NCI-H226 (cell line): ENCODE data around the gene ADARB1.
"Not testable (repeated sequence)": the region's sequence is repeated elsewhere in the genome, so short reads cannot be mapped to it uniquely, and the experiment has no call there.

Experiments
- DNase-seq: peaks from one replicate; pipeline ENCODE4 v3.0.0-alpha.2; 2015

The ADARB1 gene

DNA sequence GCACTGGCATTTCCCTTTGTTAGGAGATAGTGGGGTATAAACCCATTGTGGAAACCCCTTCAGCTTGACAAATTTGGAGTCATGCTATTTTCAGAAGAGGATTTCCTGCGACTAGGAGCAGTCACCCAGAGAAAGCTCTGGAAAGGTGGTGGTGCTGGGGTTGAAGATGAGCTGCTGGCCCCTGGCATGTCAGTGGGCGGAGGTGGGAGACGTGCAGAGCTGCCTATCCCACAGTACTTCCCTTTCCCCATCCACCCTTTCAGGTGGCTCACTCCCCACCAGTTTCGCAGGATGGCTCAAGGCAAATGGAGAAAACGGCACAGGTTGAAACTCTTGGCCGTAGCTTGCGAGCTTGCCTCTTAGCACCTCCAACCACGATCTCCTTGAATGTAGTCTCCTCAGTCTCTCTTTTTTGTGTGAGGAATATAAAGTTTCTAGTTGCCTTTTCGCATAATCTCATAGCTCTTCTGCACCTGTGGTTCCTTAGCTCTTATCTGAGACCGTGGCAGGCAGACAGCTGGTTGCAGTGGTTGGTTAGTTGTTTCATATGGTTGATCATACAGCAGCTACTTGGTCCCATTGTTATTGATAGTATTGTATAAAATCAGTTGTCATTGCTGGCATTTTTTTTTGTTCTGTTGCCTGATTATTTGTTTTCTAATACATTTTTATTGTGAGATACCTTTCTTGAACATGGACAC is 48.2 kb downstream of the ADARB1 start:
- no peak for DNase-seq

DNA sequence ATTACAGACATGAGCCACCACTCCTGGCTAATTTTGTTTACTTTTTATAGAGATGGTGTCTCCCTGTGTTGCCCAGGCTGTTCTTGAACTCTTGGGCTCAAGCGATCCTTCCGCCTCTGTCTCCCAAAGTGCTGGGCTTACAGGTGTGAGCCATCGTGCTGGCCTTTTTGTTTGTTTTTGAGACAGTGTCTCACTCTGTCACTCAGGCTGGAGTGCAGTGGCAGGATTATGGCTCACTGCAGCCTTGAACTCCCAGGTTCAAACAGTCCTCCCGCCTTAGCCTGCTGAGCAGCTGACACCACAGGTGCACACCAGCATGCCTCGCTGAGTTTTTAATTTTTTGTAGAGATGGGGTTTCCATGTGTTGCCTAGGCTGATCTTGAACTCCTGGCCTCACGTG is 49.1 kb downstream of the ADARB1 start:
- no peak for DNase-seq

DNA sequence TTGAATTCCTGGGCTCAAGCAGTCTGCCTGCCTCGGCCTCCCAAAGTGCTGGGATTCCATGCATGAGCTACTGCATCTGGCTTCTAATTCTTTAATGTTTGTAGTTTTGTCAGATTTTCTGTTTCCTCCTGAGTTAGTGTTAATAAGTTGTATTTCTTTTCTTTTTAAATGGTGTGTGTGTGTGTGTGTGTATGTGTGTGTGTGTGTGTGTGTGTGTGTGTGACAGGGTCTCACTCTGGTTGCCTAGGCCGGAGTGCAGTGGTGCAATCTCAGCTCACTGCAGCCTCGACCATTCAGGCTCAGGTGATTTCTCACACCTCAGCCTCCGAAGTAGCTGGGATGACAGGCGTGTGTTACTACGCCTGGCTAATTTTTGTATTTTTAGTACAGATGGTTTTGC is 50.2 kb downstream of the ADARB1 start:
- DNase-seq = no peak

DNA sequence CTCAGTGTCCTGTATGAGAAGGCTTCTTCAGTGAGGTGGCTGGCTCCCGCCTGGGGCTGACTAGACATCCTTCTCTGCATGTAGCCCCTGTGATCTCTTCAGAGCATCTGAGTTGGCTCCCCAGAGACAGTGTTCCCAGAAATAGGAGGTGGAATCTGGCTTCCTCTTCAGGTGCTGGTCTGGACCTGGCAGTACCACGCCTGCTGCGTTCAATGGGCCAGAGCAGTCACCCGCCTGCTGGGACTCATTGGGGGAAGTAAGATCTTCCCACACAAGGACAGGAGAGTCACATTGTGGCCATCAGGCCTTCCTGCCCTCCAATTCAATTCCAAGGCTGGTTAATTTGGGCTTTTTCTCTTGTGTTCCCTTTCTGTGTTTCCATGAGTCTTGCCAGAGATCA is 51.0 kb downstream of the ADARB1 start:
- no peak for DNase-seq

DNA sequence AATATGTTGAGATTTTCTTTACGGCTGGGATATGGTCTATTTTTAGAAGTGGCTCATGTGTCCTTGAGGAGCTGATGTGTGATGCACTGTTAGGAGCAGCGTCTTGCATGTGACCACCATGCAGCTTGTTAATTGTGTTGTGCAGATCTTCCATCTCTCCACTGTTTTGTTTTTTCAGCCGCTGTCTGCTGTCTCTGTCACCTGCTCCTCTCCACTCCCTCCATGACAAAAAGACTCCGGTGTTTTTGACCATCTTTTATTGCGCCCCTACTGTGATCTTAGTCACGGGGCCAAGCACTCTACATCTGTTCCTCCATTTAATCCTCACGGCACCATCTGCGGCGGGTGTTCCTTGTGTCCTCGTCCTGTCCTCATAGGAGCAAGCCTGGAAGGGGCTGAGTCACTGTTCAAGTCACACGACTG is 51.8 kb downstream of the ADARB1 start:
- no peak for DNase-seq

DNA sequence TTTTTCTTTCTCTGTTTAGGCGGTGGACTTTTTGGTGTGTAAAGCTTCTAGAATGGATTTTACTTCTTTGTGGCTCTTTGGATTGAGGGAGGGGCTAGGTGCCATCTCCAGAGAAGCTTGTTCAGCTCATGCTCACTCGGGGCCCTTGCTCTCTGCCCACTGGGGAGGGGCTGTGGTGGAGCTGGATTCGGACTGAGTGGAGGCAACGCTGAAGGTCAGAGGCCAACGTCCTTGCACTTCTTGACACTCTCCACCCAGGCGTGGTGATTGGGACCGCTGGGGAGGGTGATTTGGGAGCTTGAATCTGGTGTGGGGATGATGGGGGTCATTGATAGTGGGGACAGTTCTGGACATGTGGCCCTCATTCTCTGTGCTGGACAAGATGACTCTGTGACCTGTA is 52.6 kb downstream of the ADARB1 start:
- DNase-seq = no peak

DNA sequence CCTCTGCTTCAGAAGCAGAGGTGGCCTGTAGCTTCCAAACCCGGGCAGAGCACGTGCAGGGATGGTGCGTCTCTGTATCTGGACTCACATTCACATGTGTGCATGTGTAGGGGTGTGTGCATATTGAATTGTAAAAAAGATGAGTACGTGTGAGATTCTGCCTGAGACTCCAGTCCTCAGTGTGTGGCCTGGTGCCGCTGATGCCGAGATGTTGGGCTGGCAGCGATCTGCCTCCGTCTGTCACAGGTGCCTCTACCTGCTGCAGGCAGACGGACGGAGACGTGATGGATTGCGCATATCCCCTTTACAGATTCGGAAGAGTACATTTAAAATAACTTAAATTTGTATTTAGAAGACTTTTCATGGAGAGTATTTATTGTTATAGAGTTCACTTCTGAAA is 53.6 kb downstream of the ADARB1 start:
- DNase-seq = no peak

DNA sequence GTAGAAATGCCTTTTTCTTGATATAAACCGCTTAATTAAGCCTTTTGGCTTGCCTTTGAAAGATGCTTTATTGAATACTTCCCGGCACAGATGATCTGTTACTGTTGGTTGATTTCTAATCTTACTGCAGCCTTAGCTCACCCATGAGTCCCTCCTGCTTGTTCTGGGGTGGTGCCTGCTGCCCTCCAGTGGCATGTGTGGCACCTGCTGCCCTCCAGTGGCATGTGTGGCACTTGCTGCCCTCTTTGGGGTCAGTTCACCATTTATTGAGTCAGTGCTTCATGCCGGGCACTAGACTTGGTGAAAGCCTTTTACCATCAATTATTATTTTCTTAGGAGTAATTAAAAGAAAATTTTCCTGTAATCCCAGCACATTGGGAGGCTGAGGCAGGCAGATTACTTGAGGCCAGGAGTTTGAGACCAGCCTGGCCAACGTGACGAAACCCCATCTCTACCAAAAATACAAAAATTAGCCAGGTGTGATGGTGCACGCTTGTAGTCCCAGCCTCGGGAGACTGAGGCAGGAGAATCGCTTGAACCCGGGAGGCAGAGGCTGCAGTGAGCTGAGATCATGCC is 54.3 kb downstream of the ADARB1 start:
- peak; percentile 56 for DNase-seq

DNA sequence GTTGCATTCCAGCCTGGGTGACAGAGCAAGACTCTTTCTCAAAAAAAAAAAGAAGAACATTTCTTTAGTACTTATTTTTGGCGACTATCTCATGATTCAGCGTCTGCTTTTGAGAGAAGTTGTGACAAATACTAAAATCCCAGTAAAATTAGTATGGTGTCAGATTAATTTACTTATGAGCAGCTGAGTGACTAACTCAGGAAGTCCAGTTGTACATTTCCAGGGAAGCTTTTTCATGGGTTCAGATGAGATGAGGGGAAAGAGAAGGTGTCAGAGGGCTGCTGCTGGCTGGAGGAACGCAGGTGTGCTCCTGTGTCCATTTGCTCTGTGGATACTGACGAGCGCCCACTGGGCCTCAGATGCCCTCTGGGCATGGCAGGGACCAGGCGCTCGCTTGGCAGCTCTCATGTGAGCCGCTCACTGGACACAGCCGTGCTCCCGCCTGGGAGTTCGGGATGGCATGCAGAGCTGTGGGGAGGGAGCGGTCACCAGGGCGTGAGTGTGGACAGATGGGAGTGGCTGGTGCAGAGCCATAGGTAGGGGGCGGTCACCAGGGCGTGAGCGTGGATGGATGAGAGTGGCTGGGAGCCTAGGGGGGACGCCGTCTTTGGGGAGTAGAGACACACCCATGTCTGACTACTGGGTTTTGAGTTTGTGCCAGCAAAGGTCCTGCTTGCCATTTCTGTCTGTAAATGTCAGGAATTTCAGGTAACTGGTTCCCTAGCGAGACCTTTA is 55.0 kb downstream of the ADARB1 start:
- peak; percentile 82 for DNase-seq

DNA sequence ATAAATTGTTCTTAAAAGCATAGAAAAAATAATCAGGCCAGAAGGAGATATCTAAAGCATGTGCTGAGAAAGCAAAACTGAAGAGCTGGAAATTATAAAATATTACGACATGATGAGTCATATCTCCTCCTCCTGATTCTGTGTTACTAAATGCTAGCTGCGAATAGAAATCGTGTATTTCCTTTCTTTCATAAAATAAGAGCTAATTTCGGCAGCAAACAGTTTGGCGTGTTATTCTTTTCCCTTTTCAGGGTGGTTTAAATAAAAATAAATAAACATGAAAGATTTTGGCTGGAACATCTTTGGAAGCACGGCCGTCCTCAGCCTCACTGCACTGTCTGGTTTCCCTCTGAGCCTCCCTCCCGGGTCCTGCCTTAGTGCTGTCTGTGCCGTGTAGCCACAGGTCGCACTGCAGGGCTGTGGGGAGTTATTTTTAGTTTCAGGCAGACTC is 56.0 kb downstream of the ADARB1 start:
- peak; percentile 75 for DNase-seq

DNA sequence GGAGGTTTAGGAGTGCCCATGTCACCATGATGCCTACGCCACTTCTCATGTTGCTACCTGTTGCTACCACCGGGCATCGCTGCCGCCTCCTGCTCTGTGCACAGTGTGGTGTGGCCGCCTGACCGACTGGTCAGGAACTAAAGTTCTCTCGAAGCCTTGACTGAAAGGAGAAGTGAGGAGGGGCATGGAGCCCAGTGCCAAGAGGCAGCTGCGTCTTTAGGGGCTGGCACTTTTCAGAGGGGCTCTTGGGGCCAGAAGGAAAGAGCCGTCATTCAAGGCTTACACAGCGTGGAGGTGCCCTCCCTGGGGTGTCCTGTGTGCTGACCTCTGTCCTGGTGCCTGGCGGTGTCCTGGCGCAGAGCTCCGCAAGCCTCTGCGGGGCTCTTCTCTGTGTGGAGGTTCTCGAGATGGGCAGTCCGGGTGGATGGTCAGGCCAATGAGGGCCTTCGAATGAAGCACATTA is 57.2 kb downstream of the ADARB1 start:
- DNase-seq = no peak

DNA sequence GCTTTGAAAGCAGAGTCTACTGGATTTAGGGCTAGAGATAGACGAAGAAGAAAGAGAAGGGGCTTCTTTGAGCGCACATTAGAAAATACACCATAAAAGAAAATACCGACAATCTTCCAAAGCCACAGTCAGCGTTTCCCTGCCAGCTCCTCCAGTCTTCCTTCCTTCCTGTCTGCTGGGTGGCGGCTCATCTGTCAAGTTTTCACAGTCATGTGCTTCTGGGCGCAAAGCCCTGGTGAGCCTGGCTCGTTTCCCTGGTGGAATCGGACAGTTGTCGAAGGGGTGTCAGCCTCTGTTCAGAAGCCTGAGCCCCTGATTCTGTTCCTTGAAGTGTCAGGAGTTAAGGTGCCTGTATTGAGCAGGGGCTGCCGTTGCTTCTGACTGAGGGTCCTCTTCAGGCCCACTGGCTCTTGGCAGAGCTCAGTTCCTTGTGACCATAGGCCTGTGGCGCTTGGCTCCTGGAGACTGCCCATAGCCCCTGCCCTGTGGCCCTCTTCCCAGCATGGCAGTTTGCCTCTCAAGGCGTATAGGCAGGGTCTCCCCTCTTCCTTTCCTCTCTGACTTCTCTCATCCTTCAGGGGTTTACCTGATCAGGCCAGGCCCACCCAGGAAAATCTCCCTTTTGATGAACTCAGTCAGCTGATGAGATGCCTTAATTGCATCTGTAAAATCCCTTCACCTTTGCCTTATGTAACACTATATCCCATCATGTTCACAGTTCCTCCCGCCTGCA is 58.6 kb downstream of the ADARB1 start:
- no peak for DNase-seq

DNA sequence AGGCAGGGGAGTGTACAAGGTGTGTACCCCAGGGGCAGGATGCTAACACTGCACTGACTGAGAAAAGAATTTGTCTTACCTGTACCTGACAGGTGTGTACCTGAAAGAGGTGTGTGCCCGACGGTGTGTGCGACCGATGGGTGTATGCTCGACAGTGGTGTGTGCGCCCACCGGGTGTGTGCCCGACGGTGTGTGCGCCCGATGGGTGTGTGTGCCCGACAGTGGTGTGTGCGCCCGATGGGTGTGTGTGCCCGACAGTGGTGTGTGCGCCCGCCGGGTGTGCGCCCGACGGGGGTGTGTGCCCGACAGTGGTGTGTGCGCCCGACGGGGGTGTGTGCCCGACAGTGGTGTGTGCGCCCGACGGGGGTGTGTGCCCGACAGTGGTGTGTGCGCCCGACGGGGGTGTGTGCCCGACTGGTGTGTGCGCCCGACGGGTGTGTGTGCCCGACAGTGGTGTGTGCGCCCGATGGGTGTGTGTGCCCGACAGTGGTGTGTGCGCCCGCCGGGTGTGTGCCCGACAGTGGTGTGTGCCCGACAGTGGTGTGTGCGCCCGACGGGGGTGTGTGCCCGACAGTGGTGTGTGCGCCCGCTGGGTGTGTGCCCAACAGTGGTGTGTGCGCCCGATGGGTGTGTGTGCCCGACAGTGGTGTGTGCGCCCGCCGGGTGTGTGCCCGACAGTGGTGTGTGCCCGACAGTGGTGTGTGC is 59.3 kb downstream of the ADARB1 start:
- not testable (repeated sequence) for DNase-seq

DNA sequence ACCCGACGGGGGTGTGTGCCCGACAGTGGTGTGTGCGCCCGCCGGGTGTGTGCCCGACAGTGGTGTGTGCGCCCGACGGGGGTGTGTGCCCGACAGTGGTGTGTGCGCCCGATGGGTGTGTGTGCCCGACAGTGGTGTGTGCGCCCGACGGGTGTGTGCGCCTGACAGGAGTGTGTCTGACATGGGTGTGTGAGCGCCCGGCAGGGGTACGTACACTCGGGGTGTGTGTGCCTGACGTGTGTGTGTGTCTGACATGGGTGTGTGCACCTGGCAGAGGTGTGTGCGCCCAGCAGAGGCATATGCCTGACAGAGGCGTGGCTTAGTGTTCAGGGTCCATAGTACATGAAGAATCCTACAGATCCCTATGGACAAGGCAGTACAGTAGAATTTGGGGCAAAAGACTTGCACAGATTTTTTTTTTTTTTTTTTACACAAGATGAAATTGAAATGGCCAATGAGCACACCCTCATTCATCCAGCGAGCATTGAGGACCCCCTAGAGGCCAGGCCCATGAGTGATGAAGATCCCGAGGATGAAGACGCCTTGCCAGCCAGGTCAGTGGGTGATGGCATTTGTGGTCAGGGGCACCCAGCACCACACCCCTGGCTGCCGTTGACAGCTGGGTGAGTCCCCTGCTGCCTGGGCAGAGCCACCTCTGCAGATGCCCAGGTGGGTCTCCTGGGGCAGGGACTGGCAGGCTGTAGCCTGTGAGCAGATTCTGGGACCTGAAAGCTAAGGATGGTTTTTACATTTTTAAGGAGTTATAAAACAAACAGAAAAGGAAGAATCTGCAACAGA is 60.1 kb downstream of the ADARB1 start:
- DNase-seq = no peak

DNA sequence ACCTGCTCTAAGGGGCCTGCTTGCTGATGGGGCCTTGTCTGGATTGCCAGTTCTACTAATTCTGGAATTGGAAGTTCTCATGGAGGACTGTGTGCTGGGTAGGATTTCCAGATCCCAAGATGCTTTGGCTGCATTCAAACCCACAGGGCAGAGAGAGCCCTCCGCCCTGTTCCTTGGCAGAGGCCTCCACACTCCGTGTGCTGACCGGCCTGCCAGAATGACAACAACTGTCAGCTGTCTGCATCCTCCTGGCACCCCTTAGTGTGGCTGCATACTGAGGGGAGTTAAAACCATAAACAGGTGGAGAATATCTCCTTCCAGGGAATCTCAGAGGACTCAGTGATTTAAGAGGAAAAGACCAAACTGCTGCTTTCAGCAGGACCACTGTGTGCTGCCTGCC is 60.7 kb downstream of the ADARB1 start:
- DNase-seq = no peak

DNA sequence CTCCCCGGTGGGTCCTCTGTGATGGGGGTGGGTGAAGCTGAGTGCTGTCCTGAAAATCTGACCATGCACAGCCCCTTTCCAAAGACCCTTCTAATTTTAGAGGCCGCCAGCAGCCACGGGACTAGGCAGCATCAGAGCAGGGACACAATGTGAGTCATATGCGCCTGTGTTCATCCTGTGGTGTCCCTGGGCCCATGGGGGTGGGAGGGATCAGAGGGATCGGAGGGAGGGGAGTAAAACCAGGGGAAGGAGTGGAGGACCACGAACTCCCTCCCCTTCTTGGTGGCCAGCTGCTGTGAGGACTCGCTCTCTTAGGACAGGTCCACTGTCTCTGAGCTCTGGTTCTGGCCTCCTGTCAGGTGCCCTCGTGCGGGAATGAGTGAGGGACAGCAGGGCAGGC is 61.5 kb downstream of the ADARB1 start:
- no peak for DNase-seq

DNA sequence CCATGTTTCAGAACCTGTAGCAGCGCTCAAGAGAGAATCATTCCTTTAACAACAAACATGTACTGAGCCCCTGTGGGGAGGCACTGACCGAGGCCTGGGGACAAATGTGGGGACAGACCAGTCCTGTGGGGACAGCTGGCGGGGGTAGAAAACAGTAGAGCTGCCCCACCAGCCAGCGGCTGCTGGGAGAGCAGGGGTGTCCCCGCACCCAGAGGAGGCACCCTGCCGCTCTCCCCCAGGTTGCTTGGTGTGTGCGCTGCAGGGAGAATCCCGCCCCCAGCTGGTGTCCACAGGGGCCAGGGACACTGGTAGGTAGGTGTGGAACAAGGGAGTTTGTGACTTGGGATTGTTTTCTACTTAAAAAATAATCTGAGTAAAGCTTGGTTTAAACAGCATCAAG is 62.1 kb downstream of the ADARB1 start:
- no peak for DNase-seq

DNA sequence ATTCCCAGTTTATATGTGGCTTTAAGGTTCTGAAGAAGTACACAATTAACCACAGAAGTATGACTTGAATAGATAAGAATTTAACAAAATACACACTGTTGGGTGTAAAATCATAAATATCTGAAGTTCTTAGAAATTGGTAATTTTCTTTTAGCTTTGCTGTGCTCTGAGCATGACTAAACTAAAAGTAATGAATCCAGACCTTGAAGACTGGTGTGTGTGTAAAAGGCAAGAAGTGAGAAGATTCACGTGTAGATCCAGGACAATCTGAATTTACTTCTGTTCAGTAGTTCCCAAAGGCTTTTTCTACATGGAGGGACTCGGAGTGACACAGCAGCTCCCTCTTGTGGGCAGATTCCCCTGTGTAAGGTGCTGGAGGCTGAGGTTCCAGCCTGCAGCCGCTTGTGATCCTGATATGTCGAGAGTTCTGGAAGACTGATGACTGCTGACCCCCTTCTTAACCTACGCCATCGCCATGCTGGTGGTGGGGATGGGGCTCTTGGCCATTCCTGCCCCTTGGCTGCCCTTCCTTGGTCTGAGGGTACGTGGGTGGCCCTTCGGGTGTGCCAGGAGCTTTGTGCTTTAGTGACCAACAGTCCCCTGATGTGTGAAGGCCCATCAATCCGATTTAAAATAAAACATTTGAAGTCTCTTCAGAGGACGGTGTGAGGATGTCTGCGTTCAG is 62.7 kb downstream of the ADARB1 start:
- peak; percentile 64 for DNase-seq

DNA sequence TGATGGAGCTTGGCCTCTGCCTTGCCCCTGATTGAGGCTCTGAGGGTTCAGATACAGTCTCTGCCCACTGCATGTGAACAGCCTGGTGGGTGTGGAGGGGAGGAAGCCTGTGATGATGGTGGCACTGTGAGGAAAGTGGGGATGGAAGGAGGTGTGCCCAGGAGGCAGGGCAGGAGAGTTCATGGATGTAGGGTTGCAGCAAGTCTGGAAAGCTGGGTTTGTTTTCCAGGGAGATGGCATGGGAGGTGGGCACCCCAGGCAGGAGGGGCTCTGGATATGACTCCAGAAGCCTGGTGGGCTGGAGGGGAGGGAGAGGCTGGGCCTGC is 63.2 kb downstream of the ADARB1 start:
- DNase-seq = no peak

DNA sequence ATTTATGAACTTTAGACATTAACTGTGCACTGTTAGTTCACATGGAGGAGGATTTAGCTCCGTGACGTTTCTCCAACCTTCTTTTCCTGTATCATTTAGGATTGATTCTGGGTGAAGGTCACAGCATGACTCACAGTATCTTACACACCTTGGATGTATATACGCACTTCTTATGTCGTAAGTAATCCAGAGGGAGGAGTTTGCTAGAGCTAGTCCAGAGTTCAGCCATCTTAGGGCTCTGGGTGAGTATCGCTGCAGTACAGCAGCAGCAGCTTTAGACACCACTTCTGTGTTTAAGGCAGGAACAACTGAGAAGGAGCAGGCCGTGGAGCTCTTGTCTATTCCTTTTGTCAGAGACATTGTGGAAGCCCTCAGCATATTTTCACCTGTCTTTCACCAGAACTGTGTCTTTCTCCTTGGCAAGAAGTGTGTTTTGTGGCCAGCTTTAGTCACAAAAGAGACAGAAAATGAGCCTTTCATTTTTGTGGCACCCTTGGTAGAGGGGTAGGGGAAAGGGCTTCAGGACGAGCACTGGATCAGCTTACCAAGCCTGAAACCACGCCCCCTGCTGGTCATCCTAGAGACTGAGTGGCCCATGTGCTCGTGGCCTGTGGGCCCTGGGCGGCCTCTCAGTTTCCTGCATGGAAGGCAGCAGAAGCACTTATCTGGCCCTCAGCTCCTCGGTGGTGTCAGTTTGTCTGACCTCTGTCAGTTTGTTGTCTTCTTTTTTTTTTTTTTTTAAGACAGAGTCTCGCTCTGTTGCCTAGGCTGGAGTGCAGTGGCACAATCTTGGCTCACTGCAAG is 64.0 kb downstream of the ADARB1 start:
- DNase-seq = peak; percentile 41

DNA sequence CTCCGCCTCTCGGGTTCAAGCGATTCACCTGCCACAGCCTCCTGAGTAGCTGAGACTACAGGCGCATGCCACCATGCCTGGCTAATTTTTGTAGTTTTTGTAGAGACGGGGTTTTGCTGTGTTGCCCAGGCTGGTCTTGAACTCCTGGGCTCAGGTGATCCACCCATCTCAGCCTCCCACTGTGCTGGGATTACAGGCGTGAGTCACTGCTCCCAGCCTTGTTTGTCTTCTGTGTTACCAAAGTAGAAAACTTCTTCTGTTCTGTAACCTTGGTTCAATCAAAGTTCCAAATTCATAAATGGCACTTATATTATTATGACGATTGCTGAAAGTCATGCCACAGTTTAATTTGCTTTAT is 64.6 kb downstream of the ADARB1 start:
- DNase-seq = peak; percentile 16
